ENCODE measurements around the gene PRPS2.

- TF ChIP-seq, protein P1, sequence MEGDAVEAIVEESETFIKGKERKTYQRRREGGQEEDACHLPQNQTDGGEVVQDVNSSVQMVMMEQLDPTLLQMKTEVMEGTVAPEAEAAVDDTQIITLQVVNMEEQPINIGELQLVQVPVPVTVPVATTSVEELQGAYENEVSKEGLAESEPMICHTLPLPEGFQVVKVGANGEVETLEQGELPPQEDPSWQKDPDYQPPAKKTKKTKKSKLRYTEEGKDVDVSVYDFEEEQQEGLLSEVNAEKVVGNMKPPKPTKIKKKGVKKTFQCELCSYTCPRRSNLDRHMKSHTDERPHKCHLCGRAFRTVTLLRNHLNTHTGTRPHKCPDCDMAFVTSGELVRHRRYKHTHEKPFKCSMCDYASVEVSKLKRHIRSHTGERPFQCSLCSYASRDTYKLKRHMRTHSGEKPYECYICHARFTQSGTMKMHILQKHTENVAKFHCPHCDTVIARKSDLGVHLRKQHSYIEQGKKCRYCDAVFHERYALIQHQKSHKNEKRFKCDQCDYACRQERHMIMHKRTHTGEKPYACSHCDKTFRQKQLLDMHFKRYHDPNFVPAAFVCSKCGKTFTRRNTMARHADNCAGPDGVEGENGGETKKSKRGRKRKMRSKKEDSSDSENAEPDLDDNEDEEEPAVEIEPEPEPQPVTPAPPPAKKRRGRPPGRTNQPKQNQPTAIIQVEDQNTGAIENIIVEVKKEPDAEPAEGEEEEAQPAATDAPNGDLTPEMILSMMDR (IDR thresholded peaks at IDR 0.05): no peak
- no peak for TF ChIP-seq POLR2AphosphoS5 (IDR thresholded peaks at IDR 0.05)
These were observed 33.7 kb downstream of the PRPS2 start for GRCh38 chrX:12824944-12825343.

All from breast epithelium (tissue), 3 donors.